Posterior cingulate gyrus (tissue), 11 donors: ENCODE measurements around the gene FAM50B.

ENCODE experiments used
- DNase-seq, 10 donors: peaks; one replicate each; pipeline versions ENCODE4 v3.0.0 to v3.0.0-alpha.2; 2020 to 2021; ENCODE audit warnings: mixed read lengths in 3 of 10
- intact Hi-C: fragments of 100-400 bp; cut with DNase I; formaldehyde crosslinking; loops from one replicate; pipeline ENCODE4 v1.15.1; 2023

FAM50B gene

DNA sequence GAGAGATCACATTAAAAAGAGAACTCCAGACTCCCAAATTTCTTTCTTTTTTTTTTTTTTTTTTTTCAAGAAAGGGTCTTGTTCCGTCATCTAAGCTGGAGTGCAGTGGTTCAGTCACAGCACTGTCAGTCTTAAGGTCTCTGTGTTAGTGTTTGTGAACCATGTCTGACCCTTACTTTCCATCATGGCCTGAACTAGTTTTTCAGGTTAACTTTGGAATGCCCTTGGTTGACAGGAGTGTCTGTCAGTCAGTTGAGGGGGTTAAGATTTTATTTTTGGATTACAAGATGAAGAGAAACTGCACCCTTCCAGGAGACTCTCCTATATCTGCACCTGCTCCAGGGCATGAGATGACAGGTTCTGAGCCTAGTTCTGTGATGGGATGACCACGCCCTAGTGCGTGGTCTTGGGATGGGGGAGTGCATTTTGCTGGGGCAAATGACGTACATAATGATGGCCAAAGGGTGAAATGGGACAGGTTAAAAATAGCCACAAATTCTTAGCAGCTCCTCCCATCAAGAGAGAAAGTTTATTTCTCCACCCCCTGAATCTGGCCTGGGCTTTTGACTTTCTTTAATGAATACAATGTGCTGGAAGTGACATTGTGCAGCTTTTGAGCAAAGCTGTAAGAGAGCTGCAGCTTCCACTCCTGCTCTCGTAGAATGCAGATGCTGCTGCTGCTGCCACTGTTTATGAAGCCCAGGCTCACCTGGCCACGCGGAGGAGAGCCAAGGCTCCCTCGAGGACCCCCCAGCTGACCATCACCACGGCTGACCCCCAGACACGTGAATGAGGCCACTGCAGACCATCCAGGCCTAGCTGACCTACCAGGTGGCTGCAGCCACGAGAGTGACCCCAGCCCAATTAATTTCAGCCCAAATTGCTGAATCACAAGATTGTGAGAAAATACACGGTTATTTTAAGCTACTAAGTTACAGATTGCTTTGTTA, 29.7 kb upstream of the FAM50B start:
- no peak for DNase-seq
- intact Hi-C loops = no loop called here

GRCh38 chr6:3820563-3820962, 28.6 kb upstream of the FAM50B start:
- intact Hi-C loops = no loop called here
- no peak for DNase-seq

DNA sequence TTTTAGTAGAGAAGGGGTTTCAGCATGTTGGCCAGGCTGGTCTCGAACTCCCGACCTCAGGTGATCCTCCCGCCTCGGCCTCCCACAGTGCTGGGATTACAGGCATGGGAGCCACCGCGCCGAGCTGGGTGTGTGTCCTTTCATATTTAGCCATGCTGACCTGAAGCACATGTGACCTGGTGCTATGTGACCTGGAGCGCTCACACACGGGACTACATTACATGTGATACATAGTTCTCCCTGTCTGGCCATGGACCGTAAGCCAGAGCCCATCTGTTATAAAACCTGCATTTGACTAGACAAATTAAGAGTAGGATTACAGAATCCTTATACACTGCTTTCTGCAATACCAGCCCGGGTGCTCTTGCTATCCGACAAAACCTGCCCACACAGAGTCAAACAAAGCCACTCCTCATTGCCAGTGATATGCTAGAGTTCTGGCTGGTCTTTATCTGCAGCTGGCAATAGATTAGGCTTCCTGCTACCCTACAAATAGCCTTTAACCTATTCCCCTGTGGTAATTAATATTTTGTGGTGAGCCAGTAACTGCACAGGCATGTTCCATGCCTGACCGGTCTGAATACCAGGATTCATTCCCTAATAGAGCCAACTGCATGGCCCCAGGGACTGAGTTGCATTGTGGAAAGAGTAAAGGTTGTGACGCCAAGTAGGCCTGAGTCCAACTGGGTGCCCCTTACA, 26.3 kb upstream of the FAM50B start:
- intact Hi-C loops = no loop called here
- no peak for DNase-seq

- intact Hi-C loops = no loop called here
- DNase-seq = no peak
Measured at GRCh38 chr6:3823671-3824070, 25.5 kb upstream of the FAM50B start.

- intact Hi-C loops = no loop called here
- DNase-seq = peak in 7 of 10 donors; percentile 25 to 91 (median 54)
Measured at GRCh38 chr6:3825331-3825831, 23.8 kb upstream of the FAM50B start.

GRCh38 chr6:3825851-3826581, 23.2 kb upstream of the FAM50B start:
- peak in 8 of 10 donors; percentile 22 to 91 (median 48) for DNase-seq
- intact Hi-C loops = no loop called here

- no peak for DNase-seq
- intact Hi-C loops = no loop called here
Measured at GRCh38 chr6:3829285-3829684, 19.9 kb upstream of the FAM50B start.

DNA sequence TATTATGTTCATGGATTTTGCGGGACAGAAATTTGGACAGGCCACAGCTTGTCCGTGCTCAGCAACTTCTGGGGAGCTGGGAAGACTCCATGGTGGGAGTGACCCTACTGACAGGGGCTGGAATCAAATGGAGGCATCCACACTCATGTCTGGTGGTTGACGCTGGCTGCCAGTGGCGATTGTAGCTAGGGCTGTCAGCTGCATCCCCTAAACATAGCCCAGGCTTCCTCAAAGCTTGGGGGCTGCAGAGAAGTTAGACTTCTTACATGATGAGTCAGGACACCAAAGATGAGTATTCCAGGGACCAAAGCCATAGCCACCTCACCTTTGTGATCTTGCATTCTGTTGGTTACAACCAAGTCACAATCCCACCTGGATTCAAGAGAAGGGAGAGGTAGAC, 18.4 kb upstream of the FAM50B start:
- intact Hi-C loops = no loop called here
- DNase-seq = no peak

DNA sequence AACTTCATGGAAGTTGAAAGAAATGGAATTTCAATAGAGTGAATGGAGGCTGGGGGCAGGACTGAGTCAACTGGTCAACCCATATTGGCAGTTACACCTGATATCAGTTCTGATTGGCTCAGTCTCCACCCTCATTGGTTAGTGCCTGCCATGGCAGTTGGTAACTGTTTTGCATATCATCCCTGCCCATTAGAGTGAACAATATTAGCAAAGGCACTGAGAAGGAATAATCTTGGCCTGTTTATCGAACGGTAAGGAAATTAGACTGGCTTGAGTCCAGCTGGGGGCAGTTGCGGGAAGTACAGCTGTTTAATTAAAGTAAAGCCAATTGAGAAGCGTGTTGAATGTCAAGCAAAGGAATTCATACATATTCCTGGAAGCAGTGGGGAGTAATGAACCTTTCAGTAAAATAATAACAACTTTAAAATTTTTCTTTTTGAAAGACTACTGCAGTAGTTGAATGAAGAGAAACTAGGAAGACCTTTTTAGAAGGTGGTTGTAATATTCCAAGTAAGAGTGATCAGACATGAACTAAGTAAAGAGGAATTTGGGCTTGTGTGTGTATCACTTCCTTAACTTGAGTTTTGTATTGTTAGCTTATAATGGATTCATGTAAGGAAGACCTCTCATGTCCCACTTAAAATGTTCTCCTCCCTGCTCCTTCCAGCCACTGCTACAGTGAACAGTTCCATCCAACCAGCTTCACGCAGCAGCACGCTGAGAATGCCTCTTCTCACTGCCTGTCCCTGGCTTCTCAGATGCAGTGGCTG, 17.2 kb upstream of the FAM50B start:
- no peak for DNase-seq
- intact Hi-C loops = no loop called here

GRCh38 chr6:3835055-3835731, 14.0 kb upstream of the FAM50B start:
- intact Hi-C loops = no loop called here
- no peak for DNase-seq

DNA sequence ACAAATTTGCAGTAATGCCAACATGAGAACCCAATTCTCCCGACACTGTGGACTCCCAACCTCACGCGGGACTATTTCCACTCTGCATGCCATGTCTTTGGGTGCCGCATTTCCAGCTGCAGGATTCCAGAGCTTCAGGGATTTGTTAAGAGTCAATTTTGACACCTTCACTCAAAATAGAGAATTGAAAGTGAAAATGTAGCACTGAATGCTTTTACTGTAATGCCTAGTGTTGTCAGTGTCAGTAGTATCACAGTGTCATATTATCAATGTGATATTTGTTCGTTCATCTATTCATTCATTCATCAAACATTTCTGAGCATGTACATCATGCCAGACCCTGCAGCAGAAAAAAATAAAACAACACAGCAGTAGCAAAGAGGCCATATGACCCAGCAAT, 13.4 kb upstream of the FAM50B start:
- intact Hi-C loops = no loop called here
- no peak for DNase-seq

DNA sequence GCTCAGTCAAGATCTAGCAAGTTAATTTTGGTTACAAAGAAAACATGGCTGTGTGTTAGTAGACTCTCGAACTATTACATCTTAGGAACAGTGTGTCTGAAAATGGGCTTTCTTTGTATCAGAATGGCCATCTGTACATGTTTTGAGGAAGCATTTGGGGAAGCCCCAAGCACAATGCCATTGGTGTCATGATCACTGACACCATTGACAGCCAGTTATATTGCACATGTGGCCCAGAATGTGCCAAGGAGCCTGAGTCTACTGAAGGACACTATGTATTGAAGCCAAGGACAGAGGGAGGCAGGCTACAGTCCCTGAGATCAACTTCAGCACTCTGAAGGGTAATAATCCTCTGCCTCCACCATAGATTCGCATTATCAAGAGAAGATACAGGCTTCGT, 12.6 kb upstream of the FAM50B start:
- no peak for DNase-seq
- intact Hi-C loops = no loop called here

- intact Hi-C loops = no loop called here
- DNase-seq = no peak
Measured at GRCh38 chr6:3837781-3838180, 11.4 kb upstream of the FAM50B start.

GRCh38 chr6:3838992-3839867, 9.9 kb upstream of the FAM50B start:
- DNase-seq = no peak
- intact Hi-C loops = no loop called here

GRCh38 chr6:3841066-3841454, 8.1 kb upstream of the FAM50B start:
- intact Hi-C loops = no loop called here
- DNase-seq = no peak

- intact Hi-C loops = no loop called here
- DNase-seq = no peak
Measured at GRCh38 chr6:3841711-3842565, 7.2 kb upstream of the FAM50B start.

DNA sequence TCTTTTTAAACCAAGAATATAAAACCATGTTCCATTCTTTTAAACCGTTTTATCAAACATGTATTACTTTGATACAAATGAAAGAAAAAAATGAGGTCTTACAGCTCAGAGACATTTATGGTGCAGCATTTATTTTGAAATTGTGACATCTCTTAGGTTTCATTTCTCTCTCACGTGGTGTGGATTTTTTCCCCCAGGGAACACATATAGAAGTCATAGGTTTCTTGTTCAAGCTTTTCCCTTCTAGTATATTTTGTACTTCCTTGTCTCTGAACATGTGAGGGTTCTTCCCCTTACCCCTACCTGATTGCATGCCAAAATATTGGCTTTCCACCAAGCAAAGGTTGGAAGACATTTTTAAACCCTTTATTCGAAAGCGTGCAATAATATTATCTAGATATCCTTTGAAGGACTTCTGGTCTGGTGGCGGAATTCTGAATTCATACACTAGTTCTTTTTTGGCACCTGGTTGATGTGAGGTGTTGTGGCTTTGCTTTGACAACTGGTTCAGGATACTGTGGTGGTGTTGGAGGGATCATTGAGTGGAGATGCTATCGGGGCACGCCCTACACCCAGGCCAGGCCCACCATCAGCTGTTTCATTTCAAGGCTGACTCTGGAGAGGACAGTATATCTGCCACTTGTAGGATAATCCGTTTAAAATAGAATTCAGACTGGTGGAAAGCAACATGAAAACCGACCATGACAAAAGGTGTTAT, 5.6 kb upstream of the FAM50B start:
- DNase-seq = no peak
- intact Hi-C loops = no loop called here
